HepG2 (cell line): Measurements from ENCODE around the gene CKS1B. TPM values are rescaled to one million over a fixed set of nuclear protein-coding genes. Genes with fewer than 3 reads are reported as not detected.

Experiments
- FOXK1 ChIP-seq: sonication (generic); formaldehyde crosslinking; IDR thresholded peaks from 2 replicates; pipeline ENCODE4 v1.4.0; 2020; ENCODE audit warnings: low read depth, missing genetic modification reagents, borderline replicate concordance
- HCFC1 ChIP-seq: fragments of 150-350 bp; IDR thresholded peaks from 2 replicates; pipeline ENCODE4 v1.6.1; 2014; ENCODE audit warnings: low read depth, low read length
- HMGA1 ChIP-seq: sonication (generic); formaldehyde crosslinking; conservative IDR thresholded peaks from 2 replicates; pipeline ENCODE4 v1.4.0; 2020; ENCODE audit warnings: missing genetic modification reagents
- MTA3 ChIP-seq: sonication (generic); formaldehyde crosslinking; IDR thresholded peaks from 2 replicates; pipeline ENCODE4 v1.4.0; 2020; ENCODE audit warnings: missing genetic modification reagents
- MTF1 ChIP-seq: sonication (generic); formaldehyde crosslinking; IDR thresholded peaks from 2 replicates; pipeline ENCODE4 v1.5.0; 2020; ENCODE audit warnings: missing genetic modification reagents
- NAIF1 ChIP-seq: sonication (generic); formaldehyde crosslinking; IDR thresholded peaks from 2 replicates; pipeline ENCODE4 v1.5.0; 2020; ENCODE audit warnings: mild to moderate bottlenecking, missing genetic modification reagents, borderline replicate concordance
- NFATC3 ChIP-seq: sonication (generic); formaldehyde crosslinking; IDR thresholded peaks from 2 replicates; pipeline ENCODE4 v1.5.1; 2020; ENCODE audit warnings: mild to moderate bottlenecking, missing genetic modification reagents
- NFE2 ChIP-seq: sonication (generic); formaldehyde crosslinking; IDR thresholded peaks from 2 replicates; pipeline ENCODE4 v1.4.0; 2020; ENCODE audit warnings: missing genetic modification reagents
- NR2F2 ChIP-seq: IDR thresholded peaks from 2 replicates; pipeline ENCODE4 v1.6.1; 2012; ENCODE audit warnings: low read depth, inconsistent platforms, borderline replicate concordance
- RNF2 ChIP-seq: fragments of 450-650 bp; conservative IDR thresholded peaks from 2 replicates; pipeline ENCODE4 v1.6.1; 2016; ENCODE audit warnings: low read depth
- SNRNP70 ChIP-seq: fragments of 200-400 bp; formaldehyde crosslinking; IDR thresholded peaks from 2 replicates; pipeline ENCODE4 v1.6.1; 2017; ENCODE audit warnings: mild to moderate bottlenecking, low read depth, low read length, moderate library complexity
- XRCC5 ChIP-seq: fragments of 200-400 bp; formaldehyde crosslinking; optimal IDR thresholded peaks from 2 replicates; pipeline ENCODE3; 2017; ENCODE audit warnings: mild to moderate bottlenecking, low read length
- ZNF121 ChIP-seq: sonication (generic); formaldehyde crosslinking; IDR thresholded peaks from 2 replicates; pipeline ENCODE4 v1.5.0; 2020; ENCODE audit warnings: mild to moderate bottlenecking, missing genetic modification reagents
- ZNF225 ChIP-seq: sonication (generic); formaldehyde crosslinking; IDR thresholded peaks from 2 replicates; pipeline ENCODE4 v1.4.0; 2020; ENCODE audit warnings: mild to moderate bottlenecking, missing genetic modification reagents
- ZNF282 ChIP-seq: fragments of 450-650 bp; IDR thresholded peaks from 2 replicates; pipeline ENCODE4 v1.6.1; 2018; ENCODE audit not compliant: partially characterized antibody
- ZNF615 ChIP-seq: sonication (generic); formaldehyde crosslinking; IDR thresholded peaks from 2 replicates; pipeline ENCODE4 v1.5.0; 2020; ENCODE audit warnings: mild to moderate bottlenecking, missing genetic modification reagents, borderline replicate concordance
- ZNF616 ChIP-seq: sonication (generic); formaldehyde crosslinking; IDR thresholded peaks from 2 replicates; pipeline ENCODE4 v1.5.0; 2020; ENCODE audit warnings: low read depth, mild to moderate bottlenecking, missing genetic modification reagents
- ZNF788 ChIP-seq: sonication (generic); formaldehyde crosslinking; IDR thresholded peaks from 2 replicates; pipeline ENCODE4 v1.5.0; 2020; ENCODE audit warnings: mild to moderate bottlenecking, missing genetic modification reagents, borderline replicate concordance
- polyA plus RNA-seq, 8 experiments: library from polyadenylated mRNA; depleted of rRNA in 3 of 8; stranded (reverse) in 7 of 8; unstranded in 1 of 8; fragments of >200 nt; fragmentation: Illumina TruSeq in 4 of 8; extraction: Trizol in 4 of 8; gene quantifications; 2 replicates each; pipeline versions ENCODE4 v1.2.1 to v1.2.3, GENCODE V29; 2011 to 2016; ENCODE audit warnings: low read depth in 4 of 8, missing spikeins in 1 of 8, mixed read lengths in 1 of 8; ENCODE audit not compliant: insufficient read depth in 1 of 8
- total RNA-seq, 5 experiments: library from RNA; depleted of rRNA; stranded (reverse); fragments of >200 nt; fragmentation: Illumina TruSeq; extraction: Trizol; gene quantifications; 2 replicates each; pipeline ENCODE4 v1.2.3, GENCODE V29; 2016; ENCODE audit warnings: low read depth in 1 of 5
- TF ChIP-seq, protein P1 (sequence below): IDR thresholded peaks from 2 replicates; pipeline ENCODE4 v1.6.1; 2012; ENCODE audit warnings: low read length, improper control_type of control experiment
- TF ChIP-seq, protein P2 (sequence below): sonication (generic); formaldehyde crosslinking; IDR thresholded peaks from 2 replicates; pipeline ENCODE4 v1.5.0; 2020; ENCODE audit warnings: missing genetic modification reagents, mild to moderate bottlenecking, borderline replicate concordance
- TF ChIP-seq, protein P3 (sequence below): IDR thresholded peaks from 2 replicates; pipeline ENCODE4 v1.6.1; 2016; ENCODE audit warnings: mild to moderate bottlenecking
- TF ChIP-seq, protein P4 (sequence below): sonication (generic); formaldehyde crosslinking; IDR thresholded peaks from 2 replicates; pipeline ENCODE4 v1.4.0; 2020; ENCODE audit warnings: missing genetic modification reagents
- TF ChIP-seq, protein P5 (sequence below): sonication (generic); formaldehyde crosslinking; IDR thresholded peaks from 2 replicates; pipeline ENCODE4 v1.4.0; 2020; ENCODE audit warnings: missing genetic modification reagents

CKS1B gene
- total and polyA plus RNA-seq, 2 of the 13 experiments (the other 11 are each of a cell fraction or from before 2014, with no cell fraction given): 217 to 222 TPM

DNA sequence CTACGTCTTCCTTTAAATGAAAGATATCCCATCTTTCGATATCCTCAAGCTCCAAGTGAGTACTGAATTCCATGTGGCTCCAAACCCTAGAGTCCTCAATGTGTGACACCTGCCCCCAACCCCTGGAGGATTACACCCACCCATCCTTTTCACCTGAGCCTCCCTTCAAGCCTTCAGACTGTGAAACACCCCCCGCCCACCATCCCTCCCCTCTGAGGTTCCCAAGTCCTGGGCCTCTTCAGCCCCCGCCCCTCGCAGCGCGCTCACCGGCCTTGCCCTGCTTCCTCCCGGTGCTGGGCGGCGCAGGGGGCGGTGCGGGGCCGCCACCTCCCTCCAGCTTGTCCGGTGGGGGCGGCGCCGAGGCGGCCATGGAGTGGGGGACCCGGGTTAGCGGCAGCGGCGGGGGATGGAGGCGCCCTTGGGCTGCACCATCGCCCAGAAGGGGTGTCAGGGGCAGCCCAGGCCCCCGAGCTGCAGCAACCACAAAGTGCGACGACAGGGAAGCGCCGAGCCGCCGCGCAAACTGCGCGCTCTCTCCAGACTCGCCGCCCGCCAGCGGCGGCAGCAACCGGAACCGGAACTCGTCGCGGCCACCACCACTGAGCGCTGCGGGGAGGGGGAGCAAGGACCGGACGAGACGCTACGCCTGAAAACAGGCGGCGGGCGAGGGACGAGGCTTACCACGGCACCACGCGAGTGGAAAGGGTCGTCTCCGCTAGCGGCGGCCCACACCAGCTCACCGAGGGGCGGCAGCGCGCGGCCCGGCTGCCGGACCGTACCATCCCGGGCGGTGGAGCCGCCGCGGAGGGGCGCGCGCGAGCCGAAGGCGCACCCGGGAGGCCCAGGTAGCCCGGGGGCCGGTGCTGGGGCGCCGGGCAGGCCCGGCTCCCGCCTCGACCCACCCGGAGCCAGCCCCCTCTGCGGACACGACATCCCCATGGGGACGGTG lies 13.0 kb upstream of the CKS1B start, which contains the start of gene PYGO2 (continued):
- TF ChIP-seq, protein P1, sequence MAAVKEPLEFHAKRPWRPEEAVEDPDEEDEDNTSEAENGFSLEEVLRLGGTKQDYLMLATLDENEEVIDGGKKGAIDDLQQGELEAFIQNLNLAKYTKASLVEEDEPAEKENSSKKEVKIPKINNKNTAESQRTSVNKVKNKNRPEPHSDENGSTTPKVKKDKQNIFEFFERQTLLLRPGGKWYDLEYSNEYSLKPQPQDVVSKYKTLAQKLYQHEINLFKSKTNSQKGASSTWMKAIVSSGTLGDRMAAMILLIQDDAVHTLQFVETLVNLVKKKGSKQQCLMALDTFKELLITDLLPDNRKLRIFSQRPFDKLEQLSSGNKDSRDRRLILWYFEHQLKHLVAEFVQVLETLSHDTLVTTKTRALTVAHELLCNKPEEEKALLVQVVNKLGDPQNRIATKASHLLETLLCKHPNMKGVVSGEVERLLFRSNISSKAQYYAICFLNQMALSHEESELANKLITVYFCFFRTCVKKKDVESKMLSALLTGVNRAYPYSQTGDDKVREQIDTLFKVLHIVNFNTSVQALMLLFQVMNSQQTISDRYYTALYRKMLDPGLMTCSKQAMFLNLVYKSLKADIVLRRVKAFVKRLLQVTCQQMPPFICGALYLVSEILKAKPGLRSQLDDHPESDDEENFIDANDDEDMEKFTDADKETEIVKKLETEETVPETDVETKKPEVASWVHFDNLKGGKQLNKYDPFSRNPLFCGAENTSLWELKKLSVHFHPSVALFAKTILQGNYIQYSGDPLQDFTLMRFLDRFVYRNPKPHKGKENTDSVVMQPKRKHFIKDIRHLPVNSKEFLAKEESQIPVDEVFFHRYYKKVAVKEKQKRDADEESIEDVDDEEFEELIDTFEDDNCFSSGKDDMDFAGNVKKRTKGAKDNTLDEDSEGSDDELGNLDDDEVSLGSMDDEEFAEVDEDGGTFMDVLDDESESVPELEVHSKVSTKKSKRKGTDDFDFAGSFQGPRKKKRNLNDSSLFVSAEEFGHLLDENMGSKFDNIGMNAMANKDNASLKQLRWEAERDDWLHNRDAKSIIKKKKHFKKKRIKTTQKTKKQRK: no peak
- TF ChIP-seq NAIF1 (CRISPR knock-in tag) (peak; percentile 83), ZNF282 (no peak), MTF1 (0 out of 2 replicates have a peak, but pooled peaks have one; percentile 56), ZNF225 (no peak), SNRNP70 (no peak), NR2F2 (no peak), ZNF788 (CRISPR knock-in tag) (peak; percentile 88; the same call in 1 of the 2 replicates), NFE2 (CRISPR knock-in tag) (no peak), ZNF615 (CRISPR knock-in tag) (no peak), ZNF121 (no peak; the same call in 1 of the 2 replicates), HMGA1 (no peak), HCFC1 (no peak; the same call in 1 of the 2 replicates), XRCC5 (peak; percentile 46), MTA3 (CRISPR knock-in tag) (no peak), NFATC3 (CRISPR knock-in tag) (no peak), ZNF616 (CRISPR knock-in tag) (0 out of 2 replicates have a peak, but pooled peaks have one; percentile 39), FOXK1 (CRISPR knock-in tag) (no peak), RNF2 (no peak; the same call in 1 of the 2 replicates)
- TF ChIP-seq, protein P2, sequence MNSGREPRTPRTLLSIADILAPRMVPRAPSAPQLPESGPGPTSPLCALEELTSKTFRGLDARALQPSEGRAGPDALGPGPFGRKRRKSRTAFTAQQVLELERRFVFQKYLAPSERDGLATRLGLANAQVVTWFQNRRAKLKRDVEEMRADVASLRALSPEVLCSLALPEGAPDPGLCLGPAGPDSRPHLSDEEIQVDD (CRISPR knock-in tag): peak; percentile 76; the same call in 1 of the 2 replicates
- TF ChIP-seq, protein P3, sequence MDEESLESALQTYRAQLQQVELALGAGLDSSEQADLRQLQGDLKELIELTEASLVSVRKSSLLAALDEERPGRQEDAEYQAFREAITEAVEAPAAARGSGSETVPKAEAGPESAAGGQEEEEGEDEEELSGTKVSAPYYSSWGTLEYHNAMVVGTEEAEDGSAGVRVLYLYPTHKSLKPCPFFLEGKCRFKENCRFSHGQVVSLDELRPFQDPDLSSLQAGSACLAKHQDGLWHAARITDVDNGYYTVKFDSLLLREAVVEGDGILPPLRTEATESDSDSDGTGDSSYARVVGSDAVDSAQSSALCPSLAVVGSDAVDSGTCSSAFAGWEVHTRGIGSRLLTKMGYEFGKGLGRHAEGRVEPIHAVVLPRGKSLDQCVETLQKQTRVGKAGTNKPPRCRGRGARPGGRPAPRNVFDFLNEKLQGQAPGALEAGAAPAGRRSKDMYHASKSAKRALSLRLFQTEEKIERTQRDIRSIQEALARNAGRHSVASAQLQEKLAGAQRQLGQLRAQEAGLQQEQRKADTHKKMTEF (CRISPR knock-in tag): peak; percentile 88
- TF ChIP-seq, protein P4, sequence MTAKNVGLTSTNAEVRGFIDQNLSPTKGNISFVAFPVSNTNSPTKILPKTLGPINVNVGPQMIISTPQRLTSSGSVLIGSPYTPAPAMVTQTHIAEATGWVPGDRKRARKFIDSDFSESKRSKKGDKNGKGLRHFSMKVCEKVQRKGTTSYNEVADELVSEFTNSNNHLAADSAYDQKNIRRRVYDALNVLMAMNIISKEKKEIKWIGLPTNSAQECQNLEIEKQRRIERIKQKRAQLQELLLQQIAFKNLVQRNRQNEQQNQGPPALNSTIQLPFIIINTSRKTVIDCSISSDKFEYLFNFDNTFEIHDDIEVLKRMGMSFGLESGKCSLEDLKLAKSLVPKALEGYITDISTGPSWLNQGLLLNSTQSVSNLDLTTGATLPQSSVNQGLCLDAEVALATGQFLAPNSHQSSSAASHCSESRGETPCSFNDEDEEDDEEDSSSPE (CRISPR knock-in tag): peak; percentile 64; the same call in 1 of the 2 replicates
- TF ChIP-seq, protein P5, sequence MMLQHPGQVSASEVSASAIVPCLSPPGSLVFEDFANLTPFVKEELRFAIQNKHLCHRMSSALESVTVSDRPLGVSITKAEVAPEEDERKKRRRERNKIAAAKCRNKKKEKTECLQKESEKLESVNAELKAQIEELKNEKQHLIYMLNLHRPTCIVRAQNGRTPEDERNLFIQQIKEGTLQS (CRISPR knock-in tag): no peak
